ENCODE measurements around the gene TMEM138. TPM values are rescaled to one million over a fixed set of nuclear protein-coding genes. Genes with fewer than 3 reads are reported as not detected.
A peak's percentile ranks its signal among the peaks of the same experiment; 100 is the strongest.

The TMEM138 gene
- total RNA-seq, 2 experiments from 2014 or later: 57.4 to 57.5 TPM

GRCh38 chr11:61353131-61354067 is 8.8 kb upstream of the TMEM138 start:
- Mint-ChIP-seq H3K36me3 (ENCODE audit: low read depth) (peaks cover 27% of the 10 kb centered on the region), H3K4me1 (ENCODE audit: low read depth) (no peaks in the 10 kb centered on the region), H3K27ac (peak overlapping the region; percentile 22), H3K9me3 (ENCODE audit: insufficient read depth) (no peaks in the 10 kb centered on the region), H3K4me3 (no peak overlapping the region), H3K27me3 (ENCODE audit: low read depth) (no peaks in the 10 kb centered on the region)
- DNase-seq (no peak), ATAC-seq (no peak)
- POLR2A ChIA-PET: no interaction called here
- CTCF ChIA-PET: interaction anchor here (1.0 to 1.9 kb wide), 3 partner anchors 9 to 33 kb away, joined by 3 to 13 read pairs (median 4); partner anchors contain the start of gene TMEM138

DNA sequence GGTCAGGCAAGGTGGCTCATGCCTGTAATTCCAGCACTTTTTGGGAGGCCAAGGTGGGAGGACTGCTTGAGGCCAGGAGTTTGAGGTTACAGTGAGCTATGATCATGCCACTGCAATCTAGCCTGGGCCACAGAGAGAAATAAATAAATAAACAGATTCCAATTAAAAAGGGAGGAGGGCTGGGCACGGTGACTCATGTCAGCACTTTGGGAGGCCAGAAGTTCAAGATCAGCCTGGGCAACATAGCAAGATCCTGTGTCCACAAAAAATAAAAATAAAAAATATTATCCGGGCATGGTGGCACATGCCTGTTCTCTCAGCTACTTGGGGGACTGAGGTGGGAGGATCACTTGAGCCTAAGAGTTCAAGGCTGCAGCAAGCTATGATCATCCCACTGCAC is 8.0 kb upstream of the TMEM138 start:
- peaks cover 4% of the 10 kb centered on the region for H3K4me1 Mint-ChIP-seq (ENCODE audit: low read depth)
- POLR2A ChIA-PET: interaction anchor here (2.0 kb wide), 1 partner anchor 18 kb away, joined by 6 read pairs; no protein-coding TSS in a partner anchor
- DNase-seq (no peak), ATAC-seq (no peak)
- peaks cover 23% of the 10 kb centered on the region for H3K36me3 Mint-ChIP-seq (ENCODE audit: low read depth)
- no peak overlapping the region for H3K4me3 Mint-ChIP-seq
- CTCF ChIA-PET: interaction anchor here (1.0 to 1.9 kb wide), 4 partner anchors 9 to 32 kb away, joined by 3 to 13 read pairs (median 4); no protein-coding TSS in a partner anchor
- H3K27ac Mint-ChIP-seq: no peak overlapping the region
- no peaks in the 10 kb centered on the region for H3K9me3 Mint-ChIP-seq (ENCODE audit: insufficient read depth)
- no peaks in the 10 kb centered on the region for H3K27me3 Mint-ChIP-seq (ENCODE audit: low read depth)

- DNase-seq (no peak), ATAC-seq (no peak)
- peaks cover 20% of the 10 kb centered on the region for H3K36me3 Mint-ChIP-seq (ENCODE audit: low read depth)
- ChIA-PET CTCF (interaction anchor here (1.3 to 4.3 kb wide), 4 partner anchors 12 to 29 kb away, joined by 4 to 39 read pairs (median 6); no protein-coding TSS in a partner anchor), POLR2A (interaction anchor here (1.1 to 1.3 kb wide), 2 partner anchors 20 to 23 kb away, joined by 4 read pairs; no protein-coding TSS in a partner anchor)
- no peak overlapping the region for H3K27ac Mint-ChIP-seq
- no peaks in the 10 kb centered on the region for H3K9me3 Mint-ChIP-seq (ENCODE audit: insufficient read depth)
- no peaks in the 10 kb centered on the region for H3K27me3 Mint-ChIP-seq (ENCODE audit: low read depth)
- peaks cover 22% of the 10 kb centered on the region for H3K4me1 Mint-ChIP-seq (ENCODE audit: low read depth)
- H3K4me3 Mint-ChIP-seq: no peak overlapping the region
Observed at GRCh38 chr11:61356706-61357105, 5.5 kb upstream of the TMEM138 start.

- ATAC-seq (no peak), DNase-seq (no peak)
- H3K4me1 Mint-ChIP-seq (ENCODE audit: low read depth): peaks cover 22% of the 10 kb centered on the region
- CTCF ChIA-PET: interaction anchor here (1.4 to 4.3 kb wide), 3 partner anchors 22 to 36 kb away, joined by 4 to 39 read pairs (median 8); no protein-coding TSS in a partner anchor
- H3K36me3 Mint-ChIP-seq (ENCODE audit: low read depth): peaks cover 17% of the 10 kb centered on the region
- no peaks in the 10 kb centered on the region for H3K27me3 Mint-ChIP-seq (ENCODE audit: low read depth)
- no peak overlapping the region for H3K4me3 Mint-ChIP-seq
- no peaks in the 10 kb centered on the region for H3K9me3 Mint-ChIP-seq (ENCODE audit: insufficient read depth)
- no peak overlapping the region for H3K27ac Mint-ChIP-seq
- POLR2A ChIA-PET: interaction anchor here (0.6 to 1.1 kb wide), 2 partner anchors 21 to 726 kb away, joined by 4 read pairs; no protein-coding TSS in a partner anchor
Observed at GRCh38 chr11:61357233-61357893, 4.8 kb upstream of the TMEM138 start.

- ChIA-PET POLR2A (interaction anchor here (0.6 to 1.1 kb wide), 2 partner anchors 22 to 725 kb away, joined by 4 read pairs; no protein-coding TSS in a partner anchor), CTCF (interaction anchor here (1.4 to 4.3 kb wide), 3 partner anchors 23 to 36 kb away, joined by 4 to 39 read pairs (median 8); no protein-coding TSS in a partner anchor)
- Mint-ChIP-seq H3K36me3 (ENCODE audit: low read depth) (peaks cover 18% of the 10 kb centered on the region), H3K4me3 (no peak overlapping the region), H3K27ac (no peak overlapping the region), H3K27me3 (ENCODE audit: low read depth) (no peaks in the 10 kb centered on the region), H3K4me1 (ENCODE audit: low read depth) (peaks cover 25% of the 10 kb centered on the region), H3K9me3 (ENCODE audit: insufficient read depth) (no peaks in the 10 kb centered on the region)
- DNase-seq (no peak), ATAC-seq (no peak)
Observed at GRCh38 chr11:61357894-61358239, 4.3 kb upstream of the TMEM138 start.

DNA sequence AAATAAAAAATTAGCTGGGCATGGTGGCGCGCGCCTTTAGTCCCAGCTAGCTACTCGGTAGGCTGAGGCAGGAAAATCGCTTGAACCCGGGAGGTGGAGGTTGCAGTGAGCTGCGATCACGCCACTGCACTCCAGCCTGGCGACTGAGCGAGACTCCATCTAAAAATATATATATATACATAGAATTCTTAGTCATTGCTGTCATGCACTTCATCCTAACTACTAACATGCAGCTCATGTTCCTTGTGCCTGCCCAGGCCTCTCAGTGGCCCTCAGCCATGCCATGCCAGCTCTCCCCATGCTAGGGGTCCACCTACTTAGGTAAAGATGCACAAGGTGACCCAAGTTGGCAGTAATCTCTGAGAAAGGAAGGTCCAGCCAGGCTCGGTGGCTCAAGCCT is 3.6 kb upstream of the TMEM138 start:
- DNase-seq (no peak), ATAC-seq (no peak)
- H3K36me3 Mint-ChIP-seq (ENCODE audit: low read depth): peaks cover 12% of the 10 kb centered on the region
- no peaks in the 10 kb centered on the region for H3K27me3 Mint-ChIP-seq (ENCODE audit: low read depth)
- H3K4me1 Mint-ChIP-seq (ENCODE audit: low read depth): peaks cover 32% of the 10 kb centered on the region
- no peak overlapping the region for H3K4me3 Mint-ChIP-seq
- H3K9me3 Mint-ChIP-seq (ENCODE audit: insufficient read depth): no peaks in the 10 kb centered on the region
- ChIA-PET CTCF (interaction anchor here (1.9 to 4.3 kb wide), 2 partner anchors 23 to 27 kb away, joined by 8 to 39 read pairs; no protein-coding TSS in a partner anchor), POLR2A (interaction anchor here (0.7 kb wide), 1 partner anchor 25 kb away, joined by 3 read pairs; no protein-coding TSS in a partner anchor)
- no peak overlapping the region for H3K27ac Mint-ChIP-seq

- peaks cover 37% of the 10 kb centered on the region for H3K4me1 Mint-ChIP-seq (ENCODE audit: low read depth)
- CTCF ChIA-PET: interaction anchor here (0.7 to 5.0 kb wide), 4 partner anchors 23 to 76 kb away, joined by 3 to 105 read pairs (median 4); no protein-coding TSS in a partner anchor
- POLR2A ChIA-PET: interaction anchor here (1.2 kb wide), 1 partner anchor 28 kb away, joined by 3 read pairs; no protein-coding TSS in a partner anchor
- H3K27ac Mint-ChIP-seq: peak overlapping the region; percentile 12
- H3K4me3 Mint-ChIP-seq: no peak overlapping the region
- H3K9me3 Mint-ChIP-seq (ENCODE audit: insufficient read depth): no peaks in the 10 kb centered on the region
- ATAC-seq (no peak), DNase-seq (no peak)
- peaks cover 21% of the 10 kb centered on the region for H3K36me3 Mint-ChIP-seq (ENCODE audit: low read depth)
- no peaks in the 10 kb centered on the region for H3K27me3 Mint-ChIP-seq (ENCODE audit: low read depth)
Observed at GRCh38 chr11:61359516-61359915, 2.7 kb upstream of the TMEM138 start.

GRCh38 chr11:61361237-61361740 is 885 bp upstream of the TMEM138 start:
- no peak for ATAC-seq
- DNase-seq: no peak
- H3K9me3 Mint-ChIP-seq (ENCODE audit: insufficient read depth): no peaks in the 10 kb centered on the region
- peaks cover 28% of the 10 kb centered on the region for H3K36me3 Mint-ChIP-seq (ENCODE audit: low read depth)
- peak overlapping the region; percentile 94 for H3K27ac Mint-ChIP-seq
- ChIA-PET CTCF (interaction anchor here (0.9 to 5.0 kb wide), 9 partner anchors 13 to 107 kb away, joined by 3 to 105 read pairs (median 9); partner anchors contain the start of genes DDB1, TKFC, TMEM216 and VWCE), POLR2A (interaction anchor here (1.0 to 5.5 kb wide), 10 partner anchors 13 to 68 kb away, joined by 3 to 72 read pairs (median 8); partner anchors contain the start of genes CPSF7, DDB1, SDHAF2 and TKFC)
- H3K4me3 Mint-ChIP-seq: peak overlapping the region; percentile 95
- H3K27me3 Mint-ChIP-seq (ENCODE audit: low read depth): no peaks in the 10 kb centered on the region
- peaks cover 37% of the 10 kb centered on the region for H3K4me1 Mint-ChIP-seq (ENCODE audit: low read depth)

DNA sequence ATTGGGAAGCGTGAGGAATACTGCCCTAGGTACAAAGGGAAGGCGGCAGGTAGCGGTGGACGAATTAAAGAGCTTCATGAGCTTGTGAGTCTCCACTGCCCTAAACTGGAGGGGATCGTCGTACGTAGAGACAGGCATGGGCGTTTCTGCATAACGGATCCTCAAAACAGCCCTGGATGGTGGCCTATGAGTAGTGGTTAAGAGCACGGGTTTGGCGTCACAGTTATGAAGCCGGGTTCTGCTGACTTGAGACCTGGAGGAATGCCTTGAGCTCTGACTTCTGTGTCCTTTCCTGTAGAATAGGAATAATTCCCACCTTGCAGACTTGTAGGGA is 335 bp downstream of the TMEM138 start:
- peak; percentile 28 for ATAC-seq
- DNase-seq: peak; percentile 60
- H3K27ac Mint-ChIP-seq: peak overlapping the region; percentile 94
- H3K27me3 Mint-ChIP-seq (ENCODE audit: low read depth): no peaks in the 10 kb centered on the region
- H3K4me3 Mint-ChIP-seq: peak overlapping the region; percentile 95
- peaks cover 37% of the 10 kb centered on the region for H3K4me1 Mint-ChIP-seq (ENCODE audit: low read depth)
- H3K36me3 Mint-ChIP-seq (ENCODE audit: low read depth): peaks cover 39% of the 10 kb centered on the region
- ChIA-PET POLR2A (interaction anchor here (0.8 to 5.5 kb wide), 14 partner anchors 8 to 73 kb away, joined by 3 to 72 read pairs (median 8); partner anchors contain the start of genes CPSF7, DDB1, SDHAF2 and TKFC), CTCF (interaction anchor here (0.7 to 5.0 kb wide), 15 partner anchors 8 to 260 kb away, joined by 3 to 105 read pairs (median 7); partner anchors contain the start of genes CD5, DDB1, TKFC and TMEM216)
- H3K9me3 Mint-ChIP-seq (ENCODE audit: insufficient read depth): no peaks in the 10 kb centered on the region

GRCh38 chr11:61364012-61364675 is 2.0 kb downstream of the TMEM138 start:
- Mint-ChIP-seq H3K27me3 (ENCODE audit: low read depth) (no peaks in the 10 kb centered on the region), H3K9me3 (ENCODE audit: insufficient read depth) (no peaks in the 10 kb centered on the region), H3K36me3 (ENCODE audit: low read depth) (peaks cover 50% of the 10 kb centered on the region), H3K4me3 (peak overlapping the region; percentile 95), H3K4me1 (ENCODE audit: low read depth) (peaks cover 37% of the 10 kb centered on the region), H3K27ac (no peak overlapping the region)
- DNase-seq: no peak
- ChIA-PET CTCF (interaction anchor here (0.7 to 5.0 kb wide), 5 partner anchors 21 to 71 kb away, joined by 4 to 105 read pairs (median 19); partner anchors contain the start of gene TMEM216), POLR2A (interaction anchor here (1.2 to 5.5 kb wide), 3 partner anchors 16 to 65 kb away, joined by 3 to 72 read pairs (median 25); partner anchors contain the start of genes CPSF7, DDB1, SDHAF2 and TKFC)
- ATAC-seq: no peak
